Thyroid gland (tissue), 4 donors: Measurements from ENCODE around the gene PTK7. TPM values are rescaled to one million over a fixed set of nuclear protein-coding genes. Genes with fewer than 3 reads are reported as not detected.

Experiments used
- DNase-seq, 2 donors: peaks; one replicate each; pipeline ENCODE4 v3.0.0-alpha.2; 2019
- H3K27ac ChIP-seq, 3 donors: fragments of 200-600 bp; sonication (generic); 1 replicate in 2 of 3; 2 replicates in 1 of 3; pipeline ENCODE4 v1.5.1; 2016 to 2019; ENCODE audit warnings: mild to moderate bottlenecking in 1 of 3, moderate library complexity in 1 of 3
- H3K27me3 ChIP-seq: fragments of 200-600 bp; sonication (generic); one replicate; pipeline ENCODE4 v1.5.1; 2019
- H3K36me3 ChIP-seq, 2 donors: fragments of 200-600 bp; sonication (generic); one replicate each; pipeline ENCODE4 v1.5.1; 2016 to 2019
- H3K4me1 ChIP-seq, 2 donors: fragments of 200-600 bp; sonication (generic); one replicate each; pipeline ENCODE4 v1.5.1; 2017 to 2019
- H3K4me3 ChIP-seq, 3 donors: fragments of 200-600 bp; sonication (generic); replicated peaks in 1 of 3; 1 replicate in 2 of 3; 2 replicates in 1 of 3; pipeline ENCODE4 v1.5.1; 2016; ENCODE audit warnings: mild to moderate bottlenecking in 1 of 3
- H3K9me3 ChIP-seq: fragments of 200-600 bp; sonication (generic); one replicate; pipeline ENCODE4 v1.5.1; 2017
- CTCF ChIP-seq, 6 experiments: fragments of 200-600 bp in 3 of 6; fragments of 450-650 bp in 3 of 6; sonication (generic) in 3 of 6; IDR thresholded peaks; one replicate each; pipeline ENCODE4 v1.5.1; 2016 to 2019; ENCODE audit warnings: antibody characterized with exemption in 6 of 6, mild to moderate bottlenecking in 2 of 6, inconsistent platforms in 1 of 6, moderate library complexity in 1 of 6
- POLR2A ChIP-seq, 2 donors: fragments of 450-650 bp; IDR thresholded peaks; one replicate each; pipeline ENCODE4 v1.6.1; 2017; ENCODE audit warnings: antibody characterized with exemption in 2 of 2, mild to moderate bottlenecking in 2 of 2, moderate library complexity in 1 of 2
- WGBS, 2 donors: methylation state at CpG; one replicate each; pipeline ENCODE4 v1.1.5; 2017; 5-methylcytosine and 5-hydroxymethylcytosine counted together
- intact Hi-C: fragments of 100-400 bp; cut with DNase I; formaldehyde crosslinking; loops from one replicate; pipeline ENCODE4 v1.15.1; 2023
- total RNA-seq, 4 donors: library from RNA; depleted of rRNA; stranded (reverse); fragments of >200 nt; gene quantifications; one replicate each; pipeline ENCODE4 v1.2.3, GENCODE V29; 2016

The PTK7 gene
- total RNA-seq, 4 donors from 2014 or later = 43.8 to 58.9 (median 55.0) TPM

GRCh38 chr6:43034190-43034525 is 42.0 kb upstream of the PTK7 start:
- Histone ChIP-seq H3K27me3 (no peaks in the 10 kb centered on the region), H3K27ac (no peak overlapping the region), H3K4me3 (no peak overlapping the region), H3K4me1 (no peaks in the 10 kb centered on the region), H3K9me3 (no peaks in the 10 kb centered on the region), H3K36me3 (peaks cover 45 to 52% of the 10 kb centered on the region in 2 donors)
- DNase-seq = no peak
- intact Hi-C loops = no loop called here
- TF ChIP-seq CTCF (IDR thresholded peaks at IDR 0.05) = no peak
- no peak for TF ChIP-seq POLR2A (IDR thresholded peaks at IDR 0.05)
- WGBS, 2 donors = 84 to 86% methylated on average over 2 of the region's 2 CpGs

GRCh38 chr6:43035495-43036194 is 40.5 kb upstream of the PTK7 start:
- H3K36me3 ChIP-seq = peaks cover 34 to 49% of the 10 kb centered on the region in 2 donors
- intact Hi-C loops = no loop called here
- H3K4me1 ChIP-seq = no peaks in the 10 kb centered on the region
- DNase-seq = no peak
- H3K9me3 ChIP-seq = no peaks in the 10 kb centered on the region
- H3K4me3 ChIP-seq = no peak overlapping the region
- H3K27ac ChIP-seq = no peak overlapping the region
- H3K27me3 ChIP-seq = no peaks in the 10 kb centered on the region
- no peak for TF ChIP-seq POLR2A (IDR thresholded peaks at IDR 0.05)
- TF ChIP-seq CTCF (IDR thresholded peaks at IDR 0.05) = no peak
- 71 to 85% methylated on average over 4 of the region's 4 CpGs for WGBS, 2 donors

- no peaks in the 10 kb centered on the region for H3K9me3 ChIP-seq
- H3K4me1 ChIP-seq = no peaks in the 10 kb centered on the region
- TF ChIP-seq POLR2A (IDR thresholded peaks at IDR 0.05) = no peak
- TF ChIP-seq CTCF (IDR thresholded peaks at IDR 0.05) = no peak
- no peaks in the 10 kb centered on the region for H3K27me3 ChIP-seq
- DNase-seq = no peak
- H3K4me3 ChIP-seq = no peak overlapping the region
- peaks cover 28 to 50% of the 10 kb centered on the region in 2 donors for H3K36me3 ChIP-seq
- 93 to 95% methylated on average over 9 of the region's 9 CpGs for WGBS, 2 donors
- no peak overlapping the region for H3K27ac ChIP-seq
- intact Hi-C loops = no loop called here
Measured at GRCh38 chr6:43036712-43037111, 39.4 kb upstream of the PTK7 start.

- intact Hi-C loops = no loop called here
- 88 to 100% methylated on average over 5 of the region's 5 CpGs for WGBS, 2 donors
- TF ChIP-seq POLR2A (IDR thresholded peaks at IDR 0.05) (no peak), CTCF (IDR thresholded peaks at IDR 0.05) (no peak)
- no peak for DNase-seq
- Histone ChIP-seq H3K9me3 (no peaks in the 10 kb centered on the region), H3K4me3 (no peak overlapping the region), H3K27ac (no peak overlapping the region), H3K27me3 (no peaks in the 10 kb centered on the region), H3K4me1 (no peaks in the 10 kb centered on the region), H3K36me3 (peaks cover 28 to 50% of the 10 kb centered on the region in 2 donors)
Measured at GRCh38 chr6:43037197-43037596, 38.9 kb upstream of the PTK7 start.

GRCh38 chr6:43037706-43038105 is 38.4 kb upstream of the PTK7 start:
- Histone ChIP-seq H3K4me3 (no peak overlapping the region), H3K4me1 (no peaks in the 10 kb centered on the region), H3K27ac (no peak overlapping the region), H3K27me3 (no peaks in the 10 kb centered on the region), H3K36me3 (peaks cover 30 to 52% of the 10 kb centered on the region in 2 donors), H3K9me3 (no peaks in the 10 kb centered on the region)
- no peak for TF ChIP-seq POLR2A (IDR thresholded peaks at IDR 0.05)
- no peak for TF ChIP-seq CTCF (IDR thresholded peaks at IDR 0.05)
- 93 to 100% methylated on average over 2 to 9 of the region's 9 CpGs for WGBS, 2 donors
- intact Hi-C loops = no loop called here
- no peak for DNase-seq
